Astrocyte of the spinal cord (primary cell): ENCODE measurements around the gene NOP58.
"Not testable (repeated sequence)": the region's sequence is repeated elsewhere in the genome, so short reads cannot be mapped to it uniquely, and the experiment has no call there.

ENCODE experiments used
- DNase-seq: peaks from one replicate; pipeline ENCODE4 v3.0.0; 2011; ENCODE audit warnings: low read depth, low spot score
- H3K4me3 ChIP-seq: 2 replicates; pipeline ENCODE4 v1.5.1; 2011; ENCODE audit warnings: low read depth, mild to moderate bottlenecking, low read length, moderate library complexity
- in situ Hi-C: cut with HindIII; loops from 2 replicates; pipeline ENCODE4 v1.10.0; 2017; ENCODE audit warnings: low sequenced_read_pairs
- TF ChIP-seq, protein P1 (sequence below): IDR thresholded peaks from 2 replicates; pipeline ENCODE4 v1.5.1; 2012; ENCODE audit warnings: low read depth, mild to moderate bottlenecking, low read length, inconsistent platforms

Gene NOP58

DNA sequence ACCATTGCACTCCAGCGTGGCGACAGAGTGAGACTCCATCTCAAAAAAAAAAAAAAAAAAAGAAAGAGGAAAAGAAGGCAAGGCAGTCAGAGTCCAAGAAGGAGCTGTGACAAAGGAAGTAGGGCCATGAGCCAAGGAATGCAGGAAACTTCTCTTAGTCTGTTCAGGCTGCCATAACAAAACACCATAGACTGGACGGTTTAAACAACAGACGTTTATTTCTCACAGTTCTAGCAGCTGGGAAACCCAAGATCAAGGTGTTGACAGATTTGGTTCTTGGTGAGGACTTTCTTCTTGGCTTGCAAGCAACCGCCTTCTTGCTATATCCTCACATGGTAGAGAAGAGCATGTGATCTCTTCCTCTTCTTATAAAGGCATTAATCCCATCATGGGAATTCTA is 14.1 kb upstream of the NOP58 start:
- DNase-seq = no peak
- TF ChIP-seq, protein P1, sequence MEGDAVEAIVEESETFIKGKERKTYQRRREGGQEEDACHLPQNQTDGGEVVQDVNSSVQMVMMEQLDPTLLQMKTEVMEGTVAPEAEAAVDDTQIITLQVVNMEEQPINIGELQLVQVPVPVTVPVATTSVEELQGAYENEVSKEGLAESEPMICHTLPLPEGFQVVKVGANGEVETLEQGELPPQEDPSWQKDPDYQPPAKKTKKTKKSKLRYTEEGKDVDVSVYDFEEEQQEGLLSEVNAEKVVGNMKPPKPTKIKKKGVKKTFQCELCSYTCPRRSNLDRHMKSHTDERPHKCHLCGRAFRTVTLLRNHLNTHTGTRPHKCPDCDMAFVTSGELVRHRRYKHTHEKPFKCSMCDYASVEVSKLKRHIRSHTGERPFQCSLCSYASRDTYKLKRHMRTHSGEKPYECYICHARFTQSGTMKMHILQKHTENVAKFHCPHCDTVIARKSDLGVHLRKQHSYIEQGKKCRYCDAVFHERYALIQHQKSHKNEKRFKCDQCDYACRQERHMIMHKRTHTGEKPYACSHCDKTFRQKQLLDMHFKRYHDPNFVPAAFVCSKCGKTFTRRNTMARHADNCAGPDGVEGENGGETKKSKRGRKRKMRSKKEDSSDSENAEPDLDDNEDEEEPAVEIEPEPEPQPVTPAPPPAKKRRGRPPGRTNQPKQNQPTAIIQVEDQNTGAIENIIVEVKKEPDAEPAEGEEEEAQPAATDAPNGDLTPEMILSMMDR = no peak
- no peak overlapping the region for H3K4me3 ChIP-seq
- in situ Hi-C loops = no loop called here

- no peak overlapping the region for H3K4me3 ChIP-seq
- DNase-seq = no peak
- in situ Hi-C loops = no loop called here
- TF ChIP-seq, protein P1 = no peak
These were observed 4.0 kb upstream of the NOP58 start for GRCh38 chr2:202261531-202261930.

- DNase-seq = no peak
- TF ChIP-seq, protein P1 = no peak
- in situ Hi-C loops = no loop called here
- peak overlapping the region; percentile 80 for H3K4me3 ChIP-seq
These were observed 1.9 kb downstream of the NOP58 start for GRCh38 chr2:202267495-202267894.

DNA sequence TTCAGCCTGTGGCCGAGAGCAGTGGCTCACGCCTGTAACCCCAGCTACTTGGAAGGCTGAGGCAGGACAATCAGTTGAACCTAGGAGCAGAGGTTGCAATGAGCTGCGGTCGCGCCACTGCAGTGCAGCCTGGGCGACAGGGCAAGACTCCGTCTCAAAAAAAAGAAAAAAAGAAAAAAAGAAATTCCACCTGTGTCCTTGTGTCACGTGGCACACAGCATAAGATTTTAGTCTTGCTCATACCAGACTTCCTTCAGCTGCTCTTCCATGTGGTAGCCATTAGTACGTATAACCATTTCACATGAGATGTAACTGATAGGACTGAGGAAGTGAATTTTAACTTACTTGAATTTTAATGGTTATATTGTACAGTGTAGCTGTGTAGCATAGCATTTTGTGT is 4.0 kb downstream of the NOP58 start:
- DNase-seq = no peak
- TF ChIP-seq, protein P1 = no peak
- no peak overlapping the region for H3K4me3 ChIP-seq
- in situ Hi-C loops = no loop called here

DNA sequence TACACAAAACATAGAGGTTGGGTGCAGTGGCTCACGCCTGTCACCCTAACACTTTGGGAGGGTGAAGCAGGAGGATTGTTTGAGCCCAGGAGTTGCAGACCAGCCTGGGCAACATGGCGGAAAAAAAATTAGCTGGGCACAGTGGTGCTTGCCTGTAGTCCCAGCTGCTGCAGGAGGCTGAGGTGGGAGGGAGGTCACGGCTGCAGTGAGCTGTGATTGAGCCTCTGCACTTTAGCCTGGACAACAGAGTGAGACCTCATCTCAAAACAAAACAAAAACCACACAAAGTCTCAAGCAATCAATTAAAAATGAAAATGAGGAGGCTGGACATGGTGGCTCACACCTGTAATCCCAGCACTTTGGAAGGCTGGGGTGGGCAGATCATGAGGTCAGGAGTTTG is 4.9 kb downstream of the NOP58 start:
- no peak for DNase-seq
- TF ChIP-seq, protein P1 = no peak
- in situ Hi-C loops = no loop called here
- H3K4me3 ChIP-seq = no peak overlapping the region

- DNase-seq = peak; percentile 61
- in situ Hi-C loops, H3K4me3 ChIP-seq: not testable (repeated sequence)
These were observed 10.6 kb downstream of the NOP58 start for GRCh38 chr2:202276078-202276720.

DNA sequence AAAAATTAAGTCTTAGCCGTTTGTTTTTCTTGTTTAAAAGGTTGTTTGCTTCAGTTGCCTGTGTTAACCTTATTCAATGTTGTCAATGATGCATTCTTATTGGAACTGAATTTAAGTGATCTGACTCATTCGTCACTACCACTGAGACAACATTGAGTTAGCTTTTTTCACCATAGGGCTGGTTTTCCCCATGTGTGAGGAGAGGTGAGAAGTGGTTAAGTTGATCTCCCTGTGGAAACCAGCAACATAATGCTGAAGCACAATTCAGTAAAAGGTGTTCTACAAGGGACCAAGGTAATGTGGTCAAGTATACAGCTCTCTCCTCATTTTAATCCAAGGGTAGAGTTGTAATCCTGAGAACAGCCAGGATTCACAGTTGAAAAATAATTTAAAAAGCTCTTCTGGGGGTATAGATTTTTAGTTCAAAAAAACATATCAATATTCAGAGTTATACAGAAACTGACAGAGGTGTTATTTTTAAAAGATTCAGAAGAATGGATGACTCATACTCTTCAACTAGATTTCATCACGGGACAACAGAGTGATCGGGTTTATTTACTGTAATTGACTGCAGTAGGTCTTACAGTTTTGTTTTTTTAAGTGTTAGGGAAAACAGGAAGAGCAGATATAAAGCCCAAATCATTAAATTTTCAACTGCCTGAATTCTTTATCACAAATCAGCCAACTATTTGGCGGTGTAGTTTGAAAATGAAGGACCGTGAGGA is 12.6 kb downstream of the NOP58 start:
- H3K4me3 ChIP-seq = no peak overlapping the region
- in situ Hi-C loops = no loop called here
- DNase-seq = peak; percentile 52
- TF ChIP-seq, protein P1 = no peak
